ENCODE measurements around the gene TTYH1. TPM values are rescaled to one million over a fixed set of nuclear protein-coding genes. Genes with fewer than 3 reads are reported as not detected.

The TTYH1 gene
- total and polyA plus RNA-seq, 2 donors (not counting 3 experiments of a cell fraction or from before 2014, with no cell fraction given), result not detected

GRCh38 chr19:54429176-54429495, 13.9 kb downstream of the TTYH1 start:
- Histone ChIP-seq H3K27ac (ENCODE audit: insufficient read depth, low read depth, low read length) (no peak overlapping the region), H3K4me1 (ENCODE audit: control insufficient read depth, extremely low read depth, insufficient read depth, low read length) (no peaks in the 10 kb centered on the region), H3K4me2 (ENCODE audit: insufficient read depth, low read length) (no peak overlapping the region), H2AFZ (ENCODE audit: low read depth, low read length) (no peak overlapping the region), H4K20me1 (replicated peaks; ENCODE audit: control insufficient read depth, extremely low read depth, insufficient read depth, low read length) (no peaks in the 10 kb centered on the region), H3K9me3 (replicated peaks; ENCODE audit: control insufficient read depth, insufficient read depth, low read length) (no peaks in the 10 kb centered on the region), H3K36me3 (ENCODE audit: control insufficient read depth in 2 of 2, extremely low read depth in 1 of 2, insufficient read depth in 2 of 2, low read length in 2 of 2) (no peaks in the 10 kb centered on the region), H3K9ac (replicated peaks; ENCODE audit: extremely low read depth, insufficient read depth, low read length) (no peak overlapping the region), H3K9me1 (replicated peaks; ENCODE audit: control insufficient read depth, extremely low read depth, insufficient read depth, low read length) (no peaks in the 10 kb centered on the region), H3K4me3 (replicated peaks in 1 of 3; ENCODE audit: insufficient read depth in 1 of 3, low read depth in 1 of 3, low read length in 3 of 3) (no peak overlapping the region), H3K79me2 (ENCODE audit: control insufficient read depth, insufficient read depth, low read length) (no peaks in the 10 kb centered on the region), H3K27me3 (ENCODE audit: control insufficient read depth in 2 of 2, insufficient read depth in 2 of 2, low read length in 2 of 2) (peaks cover 0 to 2% of the 10 kb centered on the region in 2 experiments)
- TF ChIP-seq POLR2AphosphoS5 (IDR thresholded peaks at IDR 0.05; ENCODE audit: insufficient read depth, low read depth, low read length), result no peak
- TF ChIP-seq, protein P1, sequence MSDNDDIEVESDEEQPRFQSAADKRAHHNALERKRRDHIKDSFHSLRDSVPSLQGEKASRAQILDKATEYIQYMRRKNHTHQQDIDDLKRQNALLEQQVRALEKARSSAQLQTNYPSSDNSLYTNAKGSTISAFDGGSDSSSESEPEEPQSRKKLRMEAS (IDR thresholded peaks at IDR 0.05; ENCODE audit: insufficient read depth, insufficient read length), result no peak
- no peak for TF ChIP-seq JUN (IDR thresholded peaks at IDR 0.05; ENCODE audit: borderline replicate concordance, insufficient read depth, insufficient read length, low read depth)
- no peak for TF ChIP-seq EZH2 (IDR thresholded peaks at IDR 0.05; ENCODE audit: borderline replicate concordance, low read depth, low read length, severe bottlenecking)
- no peak for TF ChIP-seq POLR2A (IDR thresholded peaks at IDR 0.05; ENCODE audit: low read depth, low read length)
- TF ChIP-seq FOS (IDR thresholded peaks at IDR 0.05; ENCODE audit: borderline replicate concordance, insufficient read depth, low read length), result no peak
- no peak for TF ChIP-seq MYC (IDR thresholded peaks at IDR 0.05; ENCODE audit: low read depth, low read length)
- no peak for TF ChIP-seq GATA2 (IDR thresholded peaks at IDR 0.05; ENCODE audit: insufficient read depth, insufficient read length, low read depth, low read length)
- TF ChIP-seq CTCF (IDR thresholded peaks at IDR 0.05; ENCODE audit: extremely low read depth in 1 of 2, insufficient read depth in 1 of 2, low read depth in 1 of 2, low read length in 2 of 2), result no peak
- dilution Hi-C loops (cut with MboI; ENCODE audit: extremely low pct_ligation_motif_present, low sequenced_read_pairs), result no loop called here
- no peak for FAIRE-seq
- no TSS peak for BruUV-seq (replicated peaks)
- intact Hi-C loops (cut with micrococcal nuclease), result no loop called here
- POLR2A ChIA-PET, result no interaction called here
- CTCF ChIA-PET, result interaction anchor here (4.1 kb wide), 1 partner anchor 10 kb away, joined by 21 read pairs; no protein-coding TSS in a partner anchor
- no peak for DNase-seq (ENCODE audit: low read depth, low spot score)
